ENCODE data around the gene UBN1. TPM values are rescaled to one million over a fixed set of nuclear protein-coding genes. Genes with fewer than 3 reads are reported as not detected.
"Not testable (repeated sequence)": the region's sequence is repeated elsewhere in the genome, so short reads cannot be mapped to it uniquely, and the experiment has no call there.

The UBN1 gene
- total RNA-seq, 1 donor from 2014 or later: 39.4 TPM

DNA sequence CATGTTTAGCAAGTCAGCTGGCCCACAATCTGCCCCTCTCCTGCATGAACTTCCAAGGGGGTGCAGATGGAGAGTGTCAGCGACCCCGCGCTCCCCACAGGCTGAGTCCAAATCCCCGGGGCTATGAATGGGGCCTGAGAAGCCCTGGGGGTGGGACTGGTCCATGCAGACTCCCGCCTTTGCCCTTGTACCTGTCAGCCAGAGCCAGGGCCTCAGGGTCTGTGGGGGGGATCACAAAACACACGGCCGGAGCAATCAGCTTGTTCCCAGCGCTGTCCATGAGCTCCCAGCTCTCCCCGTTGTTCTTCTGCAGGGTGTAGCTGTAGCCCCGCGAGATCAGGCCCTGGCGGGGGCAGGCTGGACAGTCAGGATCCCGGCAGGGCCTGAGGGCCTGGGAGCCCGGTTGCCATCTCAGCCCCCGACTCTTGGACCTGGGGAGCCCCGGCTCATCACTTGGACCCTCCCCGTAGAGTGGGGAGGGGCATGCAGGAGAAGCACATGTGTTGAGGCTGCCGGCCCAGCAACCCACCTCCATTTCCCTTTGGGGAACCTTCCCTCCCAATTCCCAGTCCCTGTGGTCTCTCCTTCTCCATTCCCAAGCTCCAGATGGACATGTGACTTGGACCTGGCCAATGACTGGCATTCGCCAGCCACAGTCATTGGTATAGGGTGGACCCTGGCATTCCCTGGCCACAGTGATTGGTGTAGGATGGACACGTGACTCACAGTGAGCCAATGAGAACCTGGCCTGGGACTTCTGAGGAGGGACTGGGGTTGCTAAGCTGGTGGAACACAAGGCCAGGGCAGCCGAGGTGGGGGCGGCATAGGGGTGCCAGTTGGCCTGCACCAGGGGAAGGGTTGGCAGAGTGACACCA, 47.2 kb downstream of the UBN1 start:
- H3K4me1 Mint-ChIP-seq (ENCODE audit: unreplicated experiment): no peaks in the 10 kb centered on the region
- H3K27me3 Mint-ChIP-seq: no peaks in the 10 kb centered on the region
- no peak overlapping the region for H3K27ac Mint-ChIP-seq
- no peak overlapping the region for H3K4me3 Mint-ChIP-seq
- DNase-seq (ENCODE audit: extremely low spot score, unreplicated experiment): no peak
- H3K36me3 Mint-ChIP-seq: peaks cover 13% of the 10 kb centered on the region
- H3K9me3 Mint-ChIP-seq: no peaks in the 10 kb centered on the region
- TF ChIP-seq, protein P1, sequence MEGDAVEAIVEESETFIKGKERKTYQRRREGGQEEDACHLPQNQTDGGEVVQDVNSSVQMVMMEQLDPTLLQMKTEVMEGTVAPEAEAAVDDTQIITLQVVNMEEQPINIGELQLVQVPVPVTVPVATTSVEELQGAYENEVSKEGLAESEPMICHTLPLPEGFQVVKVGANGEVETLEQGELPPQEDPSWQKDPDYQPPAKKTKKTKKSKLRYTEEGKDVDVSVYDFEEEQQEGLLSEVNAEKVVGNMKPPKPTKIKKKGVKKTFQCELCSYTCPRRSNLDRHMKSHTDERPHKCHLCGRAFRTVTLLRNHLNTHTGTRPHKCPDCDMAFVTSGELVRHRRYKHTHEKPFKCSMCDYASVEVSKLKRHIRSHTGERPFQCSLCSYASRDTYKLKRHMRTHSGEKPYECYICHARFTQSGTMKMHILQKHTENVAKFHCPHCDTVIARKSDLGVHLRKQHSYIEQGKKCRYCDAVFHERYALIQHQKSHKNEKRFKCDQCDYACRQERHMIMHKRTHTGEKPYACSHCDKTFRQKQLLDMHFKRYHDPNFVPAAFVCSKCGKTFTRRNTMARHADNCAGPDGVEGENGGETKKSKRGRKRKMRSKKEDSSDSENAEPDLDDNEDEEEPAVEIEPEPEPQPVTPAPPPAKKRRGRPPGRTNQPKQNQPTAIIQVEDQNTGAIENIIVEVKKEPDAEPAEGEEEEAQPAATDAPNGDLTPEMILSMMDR (conservative IDR thresholded peaks at IDR 0.05): no peak

- DNase-seq (ENCODE audit: extremely low spot score, unreplicated experiment): no peak
- no peaks in the 10 kb centered on the region for H3K27me3 Mint-ChIP-seq
- H3K27ac Mint-ChIP-seq: no peak overlapping the region
- H3K4me3 Mint-ChIP-seq: no peak overlapping the region
- no peaks in the 10 kb centered on the region for H3K4me1 Mint-ChIP-seq (ENCODE audit: unreplicated experiment)
- peaks cover 13% of the 10 kb centered on the region for H3K36me3 Mint-ChIP-seq
- TF ChIP-seq, protein P1 (conservative IDR thresholded peaks at IDR 0.05): no peak
- H3K9me3 Mint-ChIP-seq: no peaks in the 10 kb centered on the region
These were observed 48.1 kb downstream of the UBN1 start for GRCh38 chr16:4895366-4895765.

DNA sequence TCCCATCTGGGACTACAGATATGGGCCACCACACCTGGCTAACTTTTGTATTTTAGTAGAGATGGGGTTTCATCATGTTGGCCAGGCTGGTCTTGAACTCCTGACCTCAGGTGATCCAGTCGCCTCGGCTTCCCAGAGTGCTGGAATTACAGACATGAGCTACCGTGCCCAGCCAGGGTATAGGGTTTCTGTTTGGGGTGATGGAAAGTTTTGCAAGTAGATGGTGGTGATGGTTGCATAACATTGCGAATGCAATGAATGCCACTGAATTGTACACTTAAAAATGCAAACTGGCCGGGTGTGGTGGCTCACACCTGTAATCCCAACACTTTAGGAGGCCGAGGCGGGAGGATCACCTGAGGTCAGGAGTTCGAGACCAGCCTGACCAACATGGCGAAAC, 49.5 kb downstream of the UBN1 start:
- H3K4me1 Mint-ChIP-seq (ENCODE audit: unreplicated experiment); H3K4me3 Mint-ChIP-seq; DNase-seq (ENCODE audit: extremely low spot score, unreplicated experiment); H3K27me3 Mint-ChIP-seq; H3K27ac Mint-ChIP-seq; H3K9me3 Mint-ChIP-seq: not testable (repeated sequence)
- H3K36me3 Mint-ChIP-seq: peaks cover 13% of the 10 kb centered on the region

DNA sequence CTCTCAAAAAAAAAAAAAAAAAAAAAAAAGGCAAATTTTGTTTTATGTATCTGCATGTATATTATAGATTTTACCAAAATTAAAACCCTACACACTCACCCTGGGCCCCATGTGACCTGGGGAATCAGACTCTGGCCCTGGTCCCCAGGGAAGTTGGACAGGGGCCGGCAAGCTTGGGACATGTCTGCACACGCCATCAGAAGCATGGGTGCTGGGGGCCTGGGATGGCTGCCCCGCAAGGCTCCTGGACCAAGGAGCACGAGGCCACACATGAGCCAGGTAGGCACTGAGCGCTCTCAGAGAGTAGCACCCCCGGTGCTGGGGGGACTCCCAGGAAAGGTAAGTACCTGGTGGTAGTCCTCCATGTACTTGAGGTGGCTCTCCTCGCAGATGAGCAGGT, 50.0 kb downstream of the UBN1 start:
- Mint-ChIP-seq H3K4me3 (no peak overlapping the region), H3K4me1 (ENCODE audit: unreplicated experiment) (no peaks in the 10 kb centered on the region), H3K36me3 (peaks cover 13% of the 10 kb centered on the region), H3K9me3 (no peaks in the 10 kb centered on the region), H3K27ac (no peak overlapping the region), H3K27me3 (no peaks in the 10 kb centered on the region)
- no peak for DNase-seq (ENCODE audit: extremely low spot score, unreplicated experiment)
- TF ChIP-seq, protein P1 (conservative IDR thresholded peaks at IDR 0.05): no peak

GRCh38 chr16:4898811-4899473, 51.7 kb downstream of the UBN1 start:
- no peak overlapping the region for H3K27ac Mint-ChIP-seq
- TF ChIP-seq, protein P1 (conservative IDR thresholded peaks at IDR 0.05): no peak
- H3K36me3 Mint-ChIP-seq: peaks cover 9% of the 10 kb centered on the region
- no peaks in the 10 kb centered on the region for H3K4me1 Mint-ChIP-seq (ENCODE audit: unreplicated experiment)
- H3K27me3 Mint-ChIP-seq: no peaks in the 10 kb centered on the region
- no peak overlapping the region for H3K4me3 Mint-ChIP-seq
- no peak for DNase-seq (ENCODE audit: extremely low spot score, unreplicated experiment)
- H3K9me3 Mint-ChIP-seq: no peaks in the 10 kb centered on the region

- H3K9me3 Mint-ChIP-seq: no peaks in the 10 kb centered on the region
- DNase-seq (ENCODE audit: extremely low spot score, unreplicated experiment): no peak
- no peak overlapping the region for H3K4me3 Mint-ChIP-seq
- H3K27me3 Mint-ChIP-seq: no peaks in the 10 kb centered on the region
- TF ChIP-seq, protein P1 (conservative IDR thresholded peaks at IDR 0.05): no peak
- H3K36me3 Mint-ChIP-seq: peaks cover 14% of the 10 kb centered on the region
- no peaks in the 10 kb centered on the region for H3K4me1 Mint-ChIP-seq (ENCODE audit: unreplicated experiment)
- H3K27ac Mint-ChIP-seq: peak overlapping the region; percentile 20
These were observed 52.2 kb downstream of the UBN1 start for GRCh38 chr16:4899474-4899846.
